GM12878 (cell line): ENCODE results near the gene E2F1. TPM values are rescaled to one million over a fixed set of nuclear protein-coding genes. Genes with fewer than 3 reads are reported as not detected.

Experiments
- ATAC-seq: fragments of 200-7000 bp; cut with Tn5 transposase; 3 replicates; pipeline ENCODE4 v1.9.1; 2020; ENCODE audit warnings: mild to moderate bottlenecking, moderate library complexity
- BruUV-seq: library from RNA; stranded (reverse); fragments of 400-500 nt; replicated peaks from 2 replicates; lab custom pipeline; 2021; lab: Mats Ljungman, UMichigan
- CTCF ChIA-PET: fragments of 300-600 bp; sonication (Branson Sonifier 250); formaldehyde crosslinking; extraction: SDS; loops from one replicate; lab custom pipeline; 2021; ENCODE audit warnings: inconsistent platforms; lab: Yijun Ruan, JAX
- POLR2A ChIA-PET: fragments of 350-600 bp; formaldehyde crosslinking; extraction: SDS; loops from one replicate; lab custom pipeline; 2021; ENCODE audit warnings: inconsistent platforms; lab: Charles Lee
- RAD21 ChIA-PET: fragments of 300-600 bp; sonication (Branson Sonifier 250); formaldehyde crosslinking; loops from one replicate; lab custom pipeline; 2023; ENCODE audit warnings: antibody characterized with exemption; ENCODE audit not compliant: unreplicated experiment; lab: Charles Lee
- SMC1A ChIA-PET: fragments of 300-600 bp; sonication (Branson Sonifier 250); formaldehyde crosslinking; loops from one replicate; lab custom pipeline; 2023; ENCODE audit not compliant: unreplicated experiment, uncharacterized antibody; lab: Charles Lee
- DNase-seq: peaks from one replicate; pipeline ENCODE4 v3.0.0-alpha.2; 2011; ENCODE audit warnings: low read depth, low spot score
- FAIRE-seq: peaks from 3 replicates; lab custom pipeline; 2011; peaks lifted over from hg19 to GRCh38; lab: Jason Lieb, UNC
- H2AFZ ChIP-seq: 2 replicates; pipeline ENCODE4 v1.6.0; 2011; ENCODE audit warnings: low read depth, low read length, control low read depth; ENCODE audit not compliant: control insufficient read depth
- H3K27ac ChIP-seq: 2 replicates; pipeline ENCODE4 v1.5.1; 2011; ENCODE audit warnings: control low read depth; ENCODE audit not compliant: control insufficient read depth, insufficient read depth
- H3K27me3 ChIP-seq, 2 experiments: replicated peaks in 1 of 2; 2 replicates each; pipeline versions ENCODE4 v1.6.0 to v1.6.1; 2011; ENCODE audit warnings: low read length in 1 of 2; ENCODE audit not compliant: control insufficient read depth in 2 of 2, insufficient read depth in 2 of 2
- H3K36me3 ChIP-seq, 2 experiments: 2 replicates each; pipeline ENCODE4 v1.5.1; 2011; ENCODE audit warnings: low read length in 1 of 2; ENCODE audit not compliant: control insufficient read depth in 2 of 2, insufficient read depth in 2 of 2
- H3K4me1 ChIP-seq: 2 replicates; pipeline ENCODE4 v1.6.1; 2011; ENCODE audit warnings: mild to moderate bottlenecking, low read length, moderate library complexity, mixed read lengths; ENCODE audit not compliant: control insufficient read depth, insufficient read depth
- H3K4me2 ChIP-seq: 2 replicates; pipeline ENCODE4 v1.6.0; 2011; ENCODE audit warnings: control low read depth; ENCODE audit not compliant: control insufficient read depth, insufficient read depth
- H3K4me3 ChIP-seq: fragments of 200-600 bp; sonication (generic); 2 replicates; pipeline ENCODE4 v1.5.1; 2016
- H3K79me2 ChIP-seq: 2 replicates; pipeline ENCODE4 v1.6.0; 2011; ENCODE audit warnings: low read length; ENCODE audit not compliant: control insufficient read depth, insufficient read depth
- H3K9ac ChIP-seq: 2 replicates; pipeline ENCODE4 v1.8.0; 2011; ENCODE audit warnings: low read length, control low read depth, mixed read lengths; ENCODE audit not compliant: control insufficient read depth, insufficient read depth
- H3K9me3 ChIP-seq: replicated peaks from 3 replicates; pipeline ENCODE4 v1.5.1; 2011; ENCODE audit warnings: mild to moderate bottlenecking, low read length; ENCODE audit not compliant: control insufficient read depth, insufficient read depth
- H4K20me1 ChIP-seq: 2 replicates; pipeline ENCODE4 v1.6.0; 2011; ENCODE audit not compliant: control insufficient read depth, insufficient read depth
- CBX5 ChIP-seq: sonication (generic); IDR thresholded peaks from 2 replicates; pipeline ENCODE4 v1.6.1; 2016; ENCODE audit warnings: low read depth, moderate library complexity, mild to moderate bottlenecking, inconsistent platforms
- ELK1 ChIP-seq: IDR thresholded peaks from 2 replicates; pipeline ENCODE4 v1.6.1; 2012; ENCODE audit warnings: low read depth, low read length, improper control_type of control experiment
- HSF1 ChIP-seq: fragments of 150-350 bp; IDR thresholded peaks from 2 replicates; pipeline ENCODE4 v1.6.1; 2014; ENCODE audit warnings: mild to moderate bottlenecking, low read depth, low read length
- MLLT1 ChIP-seq: fragments of 450-650 bp; IDR thresholded peaks from 2 replicates; pipeline ENCODE4 v1.6.1; 2016; ENCODE audit warnings: mild to moderate bottlenecking
- NR2C1 ChIP-seq: fragments of 450-650 bp; IDR thresholded peaks from 2 replicates; pipeline ENCODE4 v1.6.1; 2017; ENCODE audit warnings: antibody characterized with exemption, mild to moderate bottlenecking, moderate library complexity
- REST ChIP-seq: IDR thresholded peaks from 2 replicates; pipeline ENCODE4 v1.6.1; 2012; ENCODE audit warnings: mild to moderate bottlenecking, low read depth, low read length
- TBL1XR1 ChIP-seq: IDR thresholded peaks from 2 replicates; pipeline ENCODE4 v1.6.1; 2012; ENCODE audit warnings: low read depth, low read length, improper control_type of control experiment
- TCF7 ChIP-seq: IDR thresholded peaks from 2 replicates; pipeline ENCODE4 v1.6.1; 2014; ENCODE audit warnings: antibody characterized with exemption, borderline replicate concordance
- ZNF217 ChIP-seq: fragments of 450-650 bp; IDR thresholded peaks from 2 replicates; pipeline ENCODE4 v1.6.1; 2017; ENCODE audit warnings: antibody characterized with exemption, mild to moderate bottlenecking
- ZNF384 ChIP-seq: IDR thresholded peaks from 2 replicates; pipeline ENCODE4 v1.6.1; 2012; ENCODE audit warnings: low read depth, mild to moderate bottlenecking, low read length, improper control_type of control experiment, borderline replicate concordance
- ZNF592 ChIP-seq: fragments of 450-650 bp; IDR thresholded peaks from 2 replicates; pipeline ENCODE4 v1.6.1; 2017; ENCODE audit warnings: mild to moderate bottlenecking, moderate library complexity
- WGBS: methylation state at CpG from one replicate; pipeline ENCODE4 v1.1.6; 2016; ENCODE audit warnings: low lambda C conversion rate; ENCODE audit not compliant: insufficient replicate concordance, insufficient coverage; ENCODE audit errors: missing lambda C conversion rate; 5-methylcytosine and 5-hydroxymethylcytosine counted together
- in situ Hi-C: fragments of 300-500 bp; cut with MboI; formaldehyde crosslinking; loops from 9 replicates; pipeline ENCODE4 v1.14.3; 2018; ENCODE audit warnings: mixed read lengths
- intact Hi-C: fragments of 100-400 bp; cut with micrococcal nuclease; formaldehyde crosslinking; loops from one replicate; pipeline ENCODE4 v1.14.2; 2022; ENCODE audit not compliant: unreplicated experiment
- polyA plus RNA-seq, 11 experiments: library from polyadenylated mRNA; depleted of rRNA in 4 of 11; unstranded in 6 of 11; stranded (reverse) in 5 of 11; fragments of >200 nt; fragmentation: Nextera tagmentation in 4 of 11; fragmentation: Illumina TruSeq in 1 of 11; extraction: Ambion mirVana in 4 of 11; extraction: Trizol in 1 of 11; gene quantifications; 1 replicate in 1 of 11; 2 replicates in 10 of 11; pipeline versions ENCODE4 v1.2.1 to v1.2.3, GENCODE V29; 2011 to 2016; ENCODE audit warnings: inconsistent platforms in 2 of 11, missing spikeins in 2 of 11, low read depth in 1 of 11
- total RNA-seq, 4 experiments: library from RNA; depleted of rRNA in 3 of 4; stranded (reverse); fragments of >200 nt in 3 of 4; fragmentation: Illumina TruSeq in 1 of 4; extraction: Trizol in 1 of 4; gene quantifications; 2 replicates each; pipeline versions ENCODE4 v1.2.1 to v1.2.3, GENCODE V29; 2013 to 2021

E2F1 gene
- total and polyA plus RNA-seq, 10 of the 15 experiments (the other 5 are each of a cell fraction or from before 2014, with no cell fraction given): 0.29 to 50.2 (median 19.7) TPM

- no peak for TF ChIP-seq ZNF592
- no peak for TF ChIP-seq REST
- TF ChIP-seq TCF7: no peak
Measured at GRCh38 chr20:33709398-33709797, 23.2 kb upstream of the E2F1 start (continued).

- Histone ChIP-seq H3K36me3 (0 out of 4 replicates have a peak, but pooled peaks cover 0 to 2% of the 10 kb centered on the region in 2 experiments), H4K20me1 (no peaks in the 10 kb centered on the region), H3K9ac (no peak overlapping the region), H3K27me3 (no peaks in the 10 kb centered on the region), H3K4me1 (no peaks in the 10 kb centered on the region), H2AFZ (no peak overlapping the region), H3K79me2 (no peaks in the 10 kb centered on the region), H3K27ac (no peak overlapping the region), H3K4me2 (no peak overlapping the region), H3K9me3 (no peaks in the 10 kb centered on the region), H3K4me3 (no peak overlapping the region)
- in situ Hi-C loops: no loop called here
- DNase-seq (no peak), FAIRE-seq (no peak), ATAC-seq (no peak)
- ChIA-PET RAD21 (no interaction called here), SMC1A (no interaction called here), POLR2A (no interaction called here), CTCF (no interaction called here)
- intact Hi-C loops: no loop called here
- BruUV-seq: no TSS peak
- WGBS: 90% methylated on average over 11 of the region's 11 CpGs
- TF ChIP-seq MLLT1: no peak
- TF ChIP-seq HSF1: no peak
- no peak for TF ChIP-seq ZNF217
- TF ChIP-seq CBX5: no peak
- no peak for TF ChIP-seq TBL1XR1
- TF ChIP-seq ELK1: no peak
- no peak for TF ChIP-seq ZNF384
- TF ChIP-seq TCF7: no peak
- no peak for TF ChIP-seq NR2C1
Measured at GRCh38 chr20:33707668-33708067, 21.5 kb upstream of the E2F1 start.
